GM19025 (cell line): Measurements from ENCODE around the gene DENND4A.

ENCODE experiments used
- ATAC-seq: cut with Tn5 transposase; IDR thresholded peaks from one replicate; pipeline ENCODE4 v1.9.1; 2021; ENCODE audit warnings: mild to moderate bottlenecking, low read depth, moderate library complexity; ENCODE audit not compliant: unreplicated experiment

DENND4A gene

GRCh38 chr15:65688462-65688861 lies 103.6 kb downstream of the DENND4A start:
- no peak for ATAC-seq

- no peak for ATAC-seq
Observed at GRCh38 chr15:65682404-65682911, 109.6 kb downstream of the DENND4A start.

GRCh38 chr15:65680544-65680943 lies 111.5 kb downstream of the DENND4A start:
- no peak for ATAC-seq

GRCh38 chr15:65676123-65676522 lies 116.0 kb downstream of the DENND4A start:
- no peak for ATAC-seq

GRCh38 chr15:65675551-65675950 lies 116.5 kb downstream of the DENND4A start:
- no peak for ATAC-seq

GRCh38 chr15:65666257-65666656 lies 125.8 kb downstream of the DENND4A start:
- ATAC-seq, result no peak

- ATAC-seq, result no peak
Observed at GRCh38 chr15:65663521-65663920, 128.6 kb downstream of the DENND4A start.

- ATAC-seq, result no peak
Observed at GRCh38 chr15:65660927-65661326, 131.2 kb downstream of the DENND4A start.

- no peak for ATAC-seq
Observed at GRCh38 chr15:65659502-65660052, 132.5 kb downstream of the DENND4A start.

- no peak for ATAC-seq
Observed at GRCh38 chr15:65655457-65655856, 136.6 kb downstream of the DENND4A start.

- ATAC-seq, result no peak
Observed at GRCh38 chr15:65655026-65655425, 137.1 kb downstream of the DENND4A start.

- ATAC-seq, result no peak
Observed at GRCh38 chr15:65653801-65654521, 138.1 kb downstream of the DENND4A start.

GRCh38 chr15:65653341-65653740 lies 138.8 kb downstream of the DENND4A start:
- ATAC-seq, result no peak

GRCh38 chr15:65651831-65652749 lies 140.0 kb downstream of the DENND4A start:
- no peak for ATAC-seq

GRCh38 chr15:65651042-65651322 lies 141.1 kb downstream of the DENND4A start:
- no peak for ATAC-seq

GRCh38 chr15:65650312-65651041 lies 141.6 kb downstream of the DENND4A start:
- ATAC-seq, result no peak

- no peak for ATAC-seq
Observed at GRCh38 chr15:65646486-65646885, 145.6 kb downstream of the DENND4A start.

- no peak for ATAC-seq
Observed at GRCh38 chr15:65645392-65645791, 146.7 kb downstream of the DENND4A start.

- ATAC-seq, result no peak
Observed at GRCh38 chr15:65644282-65644681, 147.8 kb downstream of the DENND4A start.

- ATAC-seq, result no peak
Observed at GRCh38 chr15:65642594-65642993, 149.5 kb downstream of the DENND4A start.
